ES-I3 (cell line): ENCODE data around the gene FHIT.

Experiments
- H3K36me3 ChIP-seq: 2 replicates; pipeline ENCODE4 v1.6.1; 2013; ENCODE audit warnings: mild to moderate bottlenecking, low read length, control low read depth, moderate library complexity; ENCODE audit not compliant: insufficient read depth
- H3K4me1 ChIP-seq: 2 replicates; pipeline ENCODE4 v1.6.1; 2013; ENCODE audit warnings: mild to moderate bottlenecking, control low read depth, low read length; ENCODE audit not compliant: insufficient read depth
- H3K9ac ChIP-seq: 2 replicates; pipeline ENCODE4 v1.6.1; 2013; ENCODE audit warnings: low read depth, mild to moderate bottlenecking, low read length, moderate library complexity
- H3K9me3 ChIP-seq: 2 replicates; pipeline ENCODE4 v1.6.1; 2013; ENCODE audit warnings: mild to moderate bottlenecking, low read length, moderate library complexity; ENCODE audit not compliant: control insufficient read depth, insufficient read depth

Gene FHIT

GRCh38 chr3:61250784-61251173, 473 bp downstream of the FHIT start:
- Histone ChIP-seq H3K4me1 (peaks cover 4% of the 10 kb centered on the region; the same call in 1 of the 2 replicates), H3K9ac (peak overlapping the region; percentile 71), H3K36me3 (no peaks in the 10 kb centered on the region), H3K9me3 (no peaks in the 10 kb centered on the region)

DNA sequence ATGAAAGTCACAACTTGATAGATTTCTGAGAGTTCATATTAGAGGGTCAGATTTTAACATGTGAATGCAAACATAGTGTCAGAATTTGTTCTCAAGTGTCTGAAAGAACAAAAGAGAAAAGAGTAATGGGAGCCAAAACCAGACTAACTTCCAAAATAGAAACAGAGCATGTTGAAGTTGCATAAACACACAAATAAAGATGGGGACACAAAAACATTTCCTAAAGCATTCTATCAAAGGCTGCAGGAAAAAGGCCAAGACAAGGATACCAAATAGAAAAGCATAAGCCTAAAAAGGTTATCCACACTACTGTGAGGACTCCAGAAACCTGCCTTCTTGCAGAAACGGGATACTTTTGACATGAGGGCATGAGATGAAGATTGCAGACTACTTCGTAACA, 2.8 kb downstream of the FHIT start:
- Histone ChIP-seq H3K9ac (no peak overlapping the region), H3K36me3 (no peaks in the 10 kb centered on the region), H3K9me3 (no peaks in the 10 kb centered on the region), H3K4me1 (peaks cover 4% of the 10 kb centered on the region; the same call in 1 of the 2 replicates)

DNA sequence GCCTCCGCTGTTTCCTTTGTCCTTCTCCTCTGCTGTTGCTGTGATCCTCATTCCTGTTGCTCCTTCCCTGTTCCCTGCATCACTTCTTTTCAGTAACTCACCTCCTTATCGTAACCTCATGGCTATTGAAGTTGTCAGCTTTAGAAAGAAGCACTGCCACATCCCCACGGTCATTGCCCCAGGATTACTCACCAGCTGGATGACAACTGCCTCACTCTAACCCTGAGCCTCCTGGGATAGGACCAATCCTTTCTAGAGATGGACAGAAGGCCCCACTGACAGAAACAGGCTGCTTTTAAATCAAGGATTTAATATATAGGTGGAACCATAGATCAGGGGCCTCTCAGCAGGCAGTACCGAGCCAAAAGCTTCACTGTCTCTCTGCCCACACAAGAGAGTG, 4.1 kb downstream of the FHIT start:
- H3K36me3 ChIP-seq = no peaks in the 10 kb centered on the region
- no peak overlapping the region for H3K9ac ChIP-seq
- no peaks in the 10 kb centered on the region for H3K9me3 ChIP-seq
- peaks cover 3% of the 10 kb centered on the region; the same call in 1 of the 2 replicates for H3K4me1 ChIP-seq

- H3K4me1 ChIP-seq = peaks cover 13% of the 10 kb centered on the region
- H3K9me3 ChIP-seq = no peaks in the 10 kb centered on the region
- H3K9ac ChIP-seq = no peak overlapping the region
- H3K36me3 ChIP-seq = no peaks in the 10 kb centered on the region
These were observed 11.4 kb downstream of the FHIT start for GRCh38 chr3:61239871-61240270.

GRCh38 chr3:61237858-61238257, 13.4 kb downstream of the FHIT start:
- Histone ChIP-seq H3K4me1 (peaks cover 13% of the 10 kb centered on the region), H3K9ac (no peak overlapping the region), H3K9me3 (no peaks in the 10 kb centered on the region), H3K36me3 (no peaks in the 10 kb centered on the region)

DNA sequence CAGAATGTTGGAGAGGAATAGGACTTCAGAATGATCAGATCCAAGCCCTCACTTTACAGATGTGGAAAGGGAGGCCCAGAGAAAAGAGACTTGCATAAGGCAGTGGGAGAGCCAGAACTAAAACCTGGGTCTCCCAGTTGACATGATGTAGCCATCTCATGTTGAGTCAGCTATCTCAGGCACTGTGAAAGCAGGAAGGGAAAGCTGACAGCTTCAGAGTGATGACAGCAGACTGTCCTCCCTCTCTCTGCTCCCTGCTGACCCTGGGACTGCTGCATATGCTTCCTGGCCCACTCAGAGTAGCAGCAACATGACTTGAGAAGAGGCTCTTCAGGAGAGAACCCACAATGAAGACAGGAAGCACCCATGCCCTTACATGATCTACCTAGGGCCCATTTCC, 14.7 kb downstream of the FHIT start:
- H3K36me3 ChIP-seq = no peaks in the 10 kb centered on the region
- no peaks in the 10 kb centered on the region for H3K9me3 ChIP-seq
- no peak overlapping the region for H3K9ac ChIP-seq
- peaks cover 13% of the 10 kb centered on the region for H3K4me1 ChIP-seq

GRCh38 chr3:61233746-61234145, 17.5 kb downstream of the FHIT start:
- Histone ChIP-seq H3K9ac (no peak overlapping the region), H3K4me1 (peaks cover 5% of the 10 kb centered on the region; the same call in 1 of the 2 replicates), H3K9me3 (no peaks in the 10 kb centered on the region), H3K36me3 (no peaks in the 10 kb centered on the region)

DNA sequence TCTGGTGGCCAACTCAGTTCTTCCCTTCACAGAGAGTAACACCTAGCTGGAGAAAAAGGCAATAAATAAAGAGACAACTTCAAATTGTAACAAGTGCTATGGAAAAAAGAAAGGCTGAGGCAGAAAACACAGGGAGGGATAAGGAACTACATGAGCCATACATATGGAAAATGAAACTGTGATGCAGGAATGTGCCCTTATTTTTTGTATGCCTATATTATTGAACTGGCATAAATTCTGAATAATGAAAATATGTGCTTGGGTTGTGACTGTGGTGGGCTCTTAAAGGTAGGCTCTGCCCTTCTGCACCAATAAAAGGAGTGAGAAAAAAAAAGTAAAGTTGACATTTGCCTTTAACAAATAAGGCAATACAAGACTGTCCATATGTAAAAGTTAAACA, 19.6 kb downstream of the FHIT start:
- no peak overlapping the region for H3K9ac ChIP-seq
- no peaks in the 10 kb centered on the region for H3K36me3 ChIP-seq
- no peaks in the 10 kb centered on the region for H3K9me3 ChIP-seq
- peaks cover 4% of the 10 kb centered on the region; the same call in 1 of the 2 replicates for H3K4me1 ChIP-seq

- Histone ChIP-seq H3K9ac (no peak overlapping the region), H3K9me3 (no peaks in the 10 kb centered on the region), H3K4me1 (no peaks in the 10 kb centered on the region), H3K36me3 (no peaks in the 10 kb centered on the region)
These were observed 23.5 kb downstream of the FHIT start for GRCh38 chr3:61227799-61228198.

DNA sequence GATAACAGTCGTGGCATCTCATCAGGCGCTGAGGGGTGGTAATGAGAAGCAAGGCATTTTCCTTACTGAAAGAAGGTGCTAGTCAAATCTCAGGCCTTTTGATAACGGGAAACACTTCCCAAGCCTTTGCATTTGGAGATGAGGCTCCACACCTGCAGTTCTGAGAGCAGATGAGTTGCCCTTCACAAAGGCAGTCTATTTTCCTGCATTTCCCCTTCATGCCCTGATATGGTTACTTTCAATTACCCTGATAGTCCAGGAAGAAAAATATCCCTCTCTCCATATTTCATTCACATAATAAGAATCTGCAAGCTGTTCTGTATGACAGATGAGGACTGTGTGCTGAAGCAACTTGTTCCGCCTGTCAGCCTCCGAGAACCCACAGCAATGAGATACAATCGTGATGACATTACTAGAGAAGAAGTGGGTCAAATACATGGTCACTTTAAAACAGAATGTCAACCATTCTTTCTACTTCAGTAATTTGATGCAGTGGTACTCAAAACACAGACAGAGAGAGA, 25.0 kb downstream of the FHIT start:
- Histone ChIP-seq H3K9me3 (no peaks in the 10 kb centered on the region), H3K36me3 (no peaks in the 10 kb centered on the region), H3K4me1 (no peaks in the 10 kb centered on the region), H3K9ac (no peak overlapping the region)

GRCh38 chr3:61224823-61225222, 26.4 kb downstream of the FHIT start:
- Histone ChIP-seq H3K4me1 (no peaks in the 10 kb centered on the region), H3K36me3 (no peaks in the 10 kb centered on the region), H3K9me3 (no peaks in the 10 kb centered on the region), H3K9ac (no peak overlapping the region)

- no peak overlapping the region for H3K9ac ChIP-seq
- no peaks in the 10 kb centered on the region for H3K36me3 ChIP-seq
- no peaks in the 10 kb centered on the region for H3K9me3 ChIP-seq
- no peaks in the 10 kb centered on the region for H3K4me1 ChIP-seq
These were observed 27.8 kb downstream of the FHIT start for GRCh38 chr3:61223451-61223850.

- no peaks in the 10 kb centered on the region for H3K4me1 ChIP-seq
- no peak overlapping the region for H3K9ac ChIP-seq
- no peaks in the 10 kb centered on the region; the same call in 1 of the 2 replicates for H3K9me3 ChIP-seq
- no peaks in the 10 kb centered on the region for H3K36me3 ChIP-seq
These were observed 28.8 kb downstream of the FHIT start for GRCh38 chr3:61222467-61222866.

GRCh38 chr3:61221759-61222362, 29.4 kb downstream of the FHIT start:
- no peak overlapping the region for H3K9ac ChIP-seq
- no peaks in the 10 kb centered on the region; the same call in 1 of the 2 replicates for H3K9me3 ChIP-seq
- no peaks in the 10 kb centered on the region for H3K4me1 ChIP-seq
- H3K36me3 ChIP-seq = no peaks in the 10 kb centered on the region

DNA sequence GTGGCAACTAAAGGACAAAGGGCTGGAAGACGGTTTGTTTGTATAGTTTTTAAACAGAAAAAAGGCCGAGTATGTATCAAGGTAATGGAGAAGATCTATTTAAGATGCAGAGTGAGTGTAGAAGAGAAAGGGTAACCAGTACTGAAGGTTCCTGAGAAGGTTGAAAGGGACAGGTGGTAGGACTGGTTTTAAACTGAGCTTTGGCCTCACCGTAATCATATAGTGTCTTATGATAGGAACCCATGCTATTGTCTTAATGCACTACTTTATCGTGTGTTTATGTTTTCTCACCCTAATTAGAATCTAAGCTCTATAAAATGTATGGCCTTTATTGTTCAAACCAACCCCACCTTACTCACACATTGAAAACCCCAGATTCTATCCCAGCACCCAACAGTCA, 32.7 kb downstream of the FHIT start:
- Histone ChIP-seq H3K4me1 (no peaks in the 10 kb centered on the region), H3K36me3 (no peaks in the 10 kb centered on the region), H3K9me3 (no peaks in the 10 kb centered on the region; the same call in 1 of the 2 replicates), H3K9ac (no peak overlapping the region)
